Osteocyte (in vitro differentiated cells): ENCODE measurements around the gene GIT2. TPM values are rescaled to one million over a fixed set of nuclear protein-coding genes. Genes with fewer than 3 reads are reported as not detected.

ENCODE experiments used
- DNase-seq: peaks from one replicate; pipeline ENCODE4 v3.0.0; 2021; ENCODE audit warnings: mixed read lengths; ENCODE audit not compliant: unreplicated experiment; ENCODE audit errors: extremely low spot score
- H3K27ac Mint-ChIP-seq: one replicate; pipeline ENCODE4 v1.8.0; 2021; ENCODE audit warnings: mild to moderate bottlenecking, mixed read lengths; ENCODE audit not compliant: unreplicated experiment
- H3K27me3 Mint-ChIP-seq: one replicate; pipeline ENCODE4 v1.8.0; 2021; ENCODE audit warnings: mixed read lengths; ENCODE audit not compliant: unreplicated experiment
- H3K36me3 Mint-ChIP-seq: one replicate; pipeline ENCODE4 v1.8.0; 2021; ENCODE audit warnings: mixed read lengths; ENCODE audit not compliant: unreplicated experiment
- H3K4me1 Mint-ChIP-seq: one replicate; pipeline ENCODE4 v1.8.0; 2021; ENCODE audit warnings: mixed read lengths; ENCODE audit not compliant: unreplicated experiment
- H3K4me3 Mint-ChIP-seq: one replicate; pipeline ENCODE4 v1.8.0; 2021; ENCODE audit warnings: mild to moderate bottlenecking, moderate library complexity, mixed read lengths; ENCODE audit not compliant: unreplicated experiment
- H3K9me3 Mint-ChIP-seq: one replicate; pipeline ENCODE4 v1.8.0; 2021; ENCODE audit warnings: mixed read lengths; ENCODE audit not compliant: unreplicated experiment
- CTCF ChIP-seq: fragments of 200-600 bp; sonication (generic); IDR thresholded peaks from 2 replicates; pipeline ENCODE4 v1.5.0; 2021; ENCODE audit warnings: antibody characterized with exemption, mild to moderate bottlenecking, moderate library complexity
- total RNA-seq: library from RNA; stranded (reverse); gene quantifications from 2 replicates; pipeline ENCODE4 v1.2.1, GENCODE V29; 2021

GIT2 gene
- total RNA-seq, 1 donor from 2014 or later = 49.6 TPM

DNA sequence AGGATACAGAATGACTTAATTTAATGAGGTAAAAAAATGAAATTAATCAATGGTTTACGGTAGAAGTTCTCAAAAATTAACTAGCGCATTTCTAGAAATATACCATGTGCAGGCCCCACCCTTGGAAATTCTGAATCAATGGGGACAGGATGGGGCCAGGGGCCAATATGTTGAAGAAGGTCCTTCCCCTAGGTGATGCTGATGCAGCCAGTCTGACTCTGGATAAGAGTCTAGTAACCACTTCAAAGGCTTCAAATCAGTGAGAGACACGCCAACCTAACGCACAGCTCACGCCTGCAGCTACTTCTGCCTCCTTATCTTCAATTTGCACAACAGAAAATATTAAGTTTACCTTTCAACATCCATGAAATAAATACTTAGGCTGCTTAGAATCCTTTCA, 14.9 kb downstream of the GIT2 start:
- Mint-ChIP-seq H3K4me3 (no peak overlapping the region), H3K27ac (no peak overlapping the region), H3K36me3 (peaks cover 58% of the 10 kb centered on the region), H3K9me3 (peaks cover 7% of the 10 kb centered on the region), H3K27me3 (no peaks in the 10 kb centered on the region), H3K4me1 (peaks cover 25% of the 10 kb centered on the region)
- DNase-seq = no peak
- no peak for TF ChIP-seq CTCF

DNA sequence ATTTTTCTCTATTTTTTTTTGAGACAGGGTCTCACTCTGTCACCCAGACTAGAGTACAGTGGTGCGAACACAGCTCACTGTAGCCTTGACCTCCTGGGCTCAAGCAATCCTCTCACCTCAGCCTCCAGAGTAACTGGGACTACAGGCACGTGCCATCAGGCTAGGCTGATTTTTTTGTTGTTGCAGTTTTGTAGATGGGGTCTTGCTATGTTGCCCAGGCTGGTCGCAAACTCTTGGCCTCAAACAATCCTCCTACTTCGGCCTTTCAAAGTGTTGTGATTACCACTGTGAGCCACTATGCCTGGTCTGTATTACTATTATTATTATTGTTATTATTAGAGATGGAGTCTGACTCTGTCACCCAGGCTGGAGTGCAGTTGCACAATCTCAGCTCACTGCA, 23.3 kb downstream of the GIT2 start:
- H3K36me3 Mint-ChIP-seq = peaks cover 46% of the 10 kb centered on the region
- TF ChIP-seq CTCF = no peak
- peaks cover 2% of the 10 kb centered on the region for H3K4me1 Mint-ChIP-seq

DNA sequence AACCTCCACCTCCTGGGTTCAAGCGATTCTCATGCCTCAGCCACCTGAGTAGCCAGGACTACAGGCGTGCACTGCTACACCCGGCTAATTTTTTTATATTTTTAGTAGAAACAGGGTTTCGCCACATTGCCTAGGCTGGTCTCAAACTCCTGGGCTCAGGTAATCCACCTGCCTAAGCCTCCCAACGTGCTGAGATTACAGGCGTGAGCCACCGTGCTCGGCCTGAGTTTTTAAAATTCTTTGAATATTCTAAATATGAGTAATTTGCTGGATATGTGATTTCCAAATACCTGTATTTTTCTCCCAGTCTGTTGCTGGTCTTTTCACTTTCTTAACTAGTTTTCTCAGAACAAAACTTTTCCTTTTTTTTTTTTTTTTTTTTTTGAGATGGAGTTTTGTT, 27.4 kb downstream of the GIT2 start:
- no peaks in the 10 kb centered on the region for H3K9me3 Mint-ChIP-seq

More for the DNA sequence above, 23.3 kb downstream of the GIT2 start:
- Mint-ChIP-seq H3K4me3 (no peak overlapping the region), H3K27me3 (no peaks in the 10 kb centered on the region), H3K27ac (no peak overlapping the region), H3K9me3 (peaks cover 4% of the 10 kb centered on the region)
- no peak for DNase-seq

GRCh38 chr12:109968032-109968420, 28.1 kb downstream of the GIT2 start:
- Mint-ChIP-seq H3K4me3 (no peak overlapping the region), H3K4me1 (no peaks in the 10 kb centered on the region), H3K27me3 (no peaks in the 10 kb centered on the region), H3K27ac (no peak overlapping the region), H3K36me3 (peaks cover 36% of the 10 kb centered on the region), H3K9me3 (no peaks in the 10 kb centered on the region)
- TF ChIP-seq CTCF = no peak
- no peak for DNase-seq

More for the DNA sequence above, 27.4 kb downstream of the GIT2 start:
- no peak overlapping the region for H3K4me3 Mint-ChIP-seq
- H3K4me1 Mint-ChIP-seq = no peaks in the 10 kb centered on the region
- H3K36me3 Mint-ChIP-seq = peaks cover 32% of the 10 kb centered on the region
- DNase-seq = no peak
- no peak overlapping the region for H3K27ac Mint-ChIP-seq
- no peak for TF ChIP-seq CTCF
- no peaks in the 10 kb centered on the region for H3K27me3 Mint-ChIP-seq

DNA sequence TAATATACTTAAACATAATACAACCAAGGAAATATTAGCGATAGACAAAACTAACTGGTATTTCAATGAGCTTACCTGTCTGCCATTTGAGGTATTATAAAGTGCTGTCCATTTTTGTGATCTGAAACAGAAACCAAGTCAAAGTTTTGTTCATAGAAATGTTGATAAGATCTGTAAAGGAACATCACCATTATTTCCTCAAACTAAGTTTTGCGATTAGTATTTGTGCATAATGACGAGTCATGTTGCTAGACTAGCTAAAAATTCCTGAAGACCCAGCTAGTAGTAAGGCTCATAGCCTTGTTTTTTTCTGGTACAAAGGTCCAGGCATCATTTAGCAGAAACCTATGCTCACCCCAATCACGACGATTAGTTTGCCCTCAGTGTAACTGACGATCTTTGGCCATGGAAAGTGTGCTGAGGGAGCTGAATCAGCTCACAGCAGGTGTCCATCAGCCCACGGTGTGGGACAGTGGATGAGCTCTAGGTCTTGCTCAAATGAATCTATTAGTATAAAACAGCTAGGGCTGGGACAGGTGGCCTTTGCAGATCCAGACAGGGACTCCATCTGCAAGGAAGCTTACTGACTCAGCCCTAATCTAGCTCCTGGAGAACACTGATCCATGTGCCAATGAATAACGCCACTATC, 28.7 kb downstream of the GIT2 start:
- Mint-ChIP-seq H3K27ac (no peak overlapping the region), H3K36me3 (peaks cover 36% of the 10 kb centered on the region), H3K4me3 (no peak overlapping the region), H3K4me1 (no peaks in the 10 kb centered on the region), H3K27me3 (no peaks in the 10 kb centered on the region), H3K9me3 (no peaks in the 10 kb centered on the region)
- TF ChIP-seq CTCF = no peak
- no peak for DNase-seq
